Stomach (tissue), 4 donors: Measurements from ENCODE around the gene USP32.

Experiments
- EP300 ChIP-seq: sonication (generic); formaldehyde crosslinking; IDR thresholded peaks from one replicate; pipeline ENCODE4 v1.6.1; 2017; ENCODE audit warnings: antibody characterized with exemption
- POLR2A ChIP-seq, 4 donors: fragments of 450-650 bp; IDR thresholded peaks; one replicate each; pipeline ENCODE4 v1.6.1; 2016; ENCODE audit warnings: antibody characterized with exemption in 4 of 4, control low read depth in 2 of 4, mild to moderate bottlenecking in 1 of 4, moderate library complexity in 1 of 4
- TF ChIP-seq, protein P1 (sequence below), 7 experiments: fragments of 450-650 bp in 4 of 7; fragments of 200-600 bp in 3 of 7; sonication (generic) in 3 of 7; IDR thresholded peaks; one replicate each; pipeline ENCODE4 v1.5.1; 2016 to 2019; ENCODE audit warnings: antibody characterized with exemption in 7 of 7, control low read depth in 2 of 7, mild to moderate bottlenecking in 1 of 7

DNA sequence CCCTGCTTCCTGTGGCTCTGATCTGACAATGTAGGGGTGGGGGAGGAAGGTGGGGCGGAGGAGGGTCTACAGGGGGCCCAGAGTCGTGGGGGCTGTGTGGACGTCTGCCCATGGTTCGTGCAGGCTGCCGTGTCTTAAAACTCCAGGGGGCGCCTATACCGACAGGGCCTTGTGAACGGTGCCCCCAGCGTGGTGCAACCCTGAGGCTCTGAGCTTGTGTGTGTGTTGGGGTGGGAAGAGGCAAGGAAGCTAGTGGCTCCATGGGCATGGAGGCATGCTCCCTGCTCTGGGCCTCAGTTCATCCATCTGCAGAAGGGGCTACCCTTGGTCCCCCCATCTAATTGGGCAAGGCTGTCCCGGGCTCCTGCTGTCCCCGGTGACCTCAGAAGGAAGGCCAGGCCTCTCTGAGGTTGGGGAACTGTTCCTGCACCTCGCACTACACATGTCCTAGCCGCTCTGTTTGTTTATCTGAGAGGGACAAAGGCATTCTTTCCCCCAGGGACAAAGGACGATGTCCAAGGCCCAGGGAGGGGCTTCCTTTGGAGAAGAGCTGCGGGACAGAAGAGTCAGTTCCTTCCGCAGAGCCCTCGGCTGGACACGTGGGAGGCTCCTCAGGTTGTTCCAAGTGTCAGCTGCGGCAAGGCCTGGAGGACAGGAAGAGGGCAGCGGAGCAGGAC is 228.7 kb downstream of the USP32 start:
- TF ChIP-seq, protein P1, sequence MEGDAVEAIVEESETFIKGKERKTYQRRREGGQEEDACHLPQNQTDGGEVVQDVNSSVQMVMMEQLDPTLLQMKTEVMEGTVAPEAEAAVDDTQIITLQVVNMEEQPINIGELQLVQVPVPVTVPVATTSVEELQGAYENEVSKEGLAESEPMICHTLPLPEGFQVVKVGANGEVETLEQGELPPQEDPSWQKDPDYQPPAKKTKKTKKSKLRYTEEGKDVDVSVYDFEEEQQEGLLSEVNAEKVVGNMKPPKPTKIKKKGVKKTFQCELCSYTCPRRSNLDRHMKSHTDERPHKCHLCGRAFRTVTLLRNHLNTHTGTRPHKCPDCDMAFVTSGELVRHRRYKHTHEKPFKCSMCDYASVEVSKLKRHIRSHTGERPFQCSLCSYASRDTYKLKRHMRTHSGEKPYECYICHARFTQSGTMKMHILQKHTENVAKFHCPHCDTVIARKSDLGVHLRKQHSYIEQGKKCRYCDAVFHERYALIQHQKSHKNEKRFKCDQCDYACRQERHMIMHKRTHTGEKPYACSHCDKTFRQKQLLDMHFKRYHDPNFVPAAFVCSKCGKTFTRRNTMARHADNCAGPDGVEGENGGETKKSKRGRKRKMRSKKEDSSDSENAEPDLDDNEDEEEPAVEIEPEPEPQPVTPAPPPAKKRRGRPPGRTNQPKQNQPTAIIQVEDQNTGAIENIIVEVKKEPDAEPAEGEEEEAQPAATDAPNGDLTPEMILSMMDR (IDR thresholded peaks at IDR 0.05) = no peak
- TF ChIP-seq EP300 (no peak), POLR2A (IDR thresholded peaks at IDR 0.05) (no peak)
